Posterior cingulate gyrus (tissue), 11 donors: ENCODE results near the gene EFNA2.
A peak's percentile ranks its signal among the peaks of the same experiment; 100 is the strongest.
"Not testable (repeated sequence)": the region's sequence is repeated elsewhere in the genome, so short reads cannot be mapped to it uniquely, and the experiment has no call there.

Experiments used
- DNase-seq, 10 donors: peaks; one replicate each; pipeline versions ENCODE4 v3.0.0 to v3.0.0-alpha.2; 2020 to 2021; ENCODE audit warnings: mixed read lengths in 3 of 10
- intact Hi-C: fragments of 100-400 bp; cut with DNase I; formaldehyde crosslinking; loops from one replicate; pipeline ENCODE4 v1.15.1; 2023

The EFNA2 gene

DNA sequence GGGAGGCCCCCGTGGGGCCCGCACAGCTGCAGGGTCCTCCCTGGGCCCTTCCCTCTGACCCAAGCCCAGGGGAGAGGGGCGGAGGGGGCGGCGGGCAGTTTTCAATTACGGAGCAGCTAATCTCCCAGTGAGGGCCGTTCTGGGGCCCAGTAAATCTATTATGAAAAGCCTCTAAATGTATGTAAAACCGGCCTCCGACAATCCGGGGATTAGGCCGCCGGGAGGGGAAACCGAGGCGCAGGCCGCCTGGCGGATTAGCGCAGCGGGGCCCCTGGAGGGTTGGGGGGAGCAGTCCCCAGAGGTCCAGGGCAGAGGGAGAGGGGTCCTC is 25.1 kb downstream of the EFNA2 start:
- intact Hi-C loops = no loop called here
- DNase-seq = no peak

DNA sequence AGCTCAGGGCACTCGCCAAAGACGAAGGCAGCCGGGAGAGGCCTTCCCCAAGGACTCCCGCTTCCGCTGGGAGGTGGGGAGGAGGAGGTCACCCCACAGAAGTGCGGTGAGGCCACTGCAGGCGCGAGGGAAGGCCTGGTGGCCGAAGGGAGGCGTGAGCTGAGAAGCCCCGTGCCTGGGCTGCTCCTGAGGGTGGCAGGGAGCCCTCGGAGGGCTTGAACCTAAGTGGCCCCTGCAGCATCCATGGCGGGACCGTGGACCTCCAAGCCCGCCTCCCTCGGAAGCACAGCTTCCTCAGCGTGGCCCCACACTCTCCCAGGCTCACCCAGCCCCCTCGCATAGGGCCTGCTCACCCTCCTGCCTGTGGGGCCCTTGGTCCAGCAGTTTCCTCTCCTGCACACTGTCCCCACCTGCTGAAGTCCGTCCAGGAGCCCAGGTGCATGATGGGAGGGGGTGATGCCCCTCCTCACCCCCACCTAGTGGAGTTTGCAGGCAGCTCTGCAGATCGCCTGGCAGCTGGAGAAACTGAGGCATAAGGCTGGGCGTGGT is 25.9 kb downstream of the EFNA2 start:
- intact Hi-C loops = no loop called here
- no peak for DNase-seq

DNA sequence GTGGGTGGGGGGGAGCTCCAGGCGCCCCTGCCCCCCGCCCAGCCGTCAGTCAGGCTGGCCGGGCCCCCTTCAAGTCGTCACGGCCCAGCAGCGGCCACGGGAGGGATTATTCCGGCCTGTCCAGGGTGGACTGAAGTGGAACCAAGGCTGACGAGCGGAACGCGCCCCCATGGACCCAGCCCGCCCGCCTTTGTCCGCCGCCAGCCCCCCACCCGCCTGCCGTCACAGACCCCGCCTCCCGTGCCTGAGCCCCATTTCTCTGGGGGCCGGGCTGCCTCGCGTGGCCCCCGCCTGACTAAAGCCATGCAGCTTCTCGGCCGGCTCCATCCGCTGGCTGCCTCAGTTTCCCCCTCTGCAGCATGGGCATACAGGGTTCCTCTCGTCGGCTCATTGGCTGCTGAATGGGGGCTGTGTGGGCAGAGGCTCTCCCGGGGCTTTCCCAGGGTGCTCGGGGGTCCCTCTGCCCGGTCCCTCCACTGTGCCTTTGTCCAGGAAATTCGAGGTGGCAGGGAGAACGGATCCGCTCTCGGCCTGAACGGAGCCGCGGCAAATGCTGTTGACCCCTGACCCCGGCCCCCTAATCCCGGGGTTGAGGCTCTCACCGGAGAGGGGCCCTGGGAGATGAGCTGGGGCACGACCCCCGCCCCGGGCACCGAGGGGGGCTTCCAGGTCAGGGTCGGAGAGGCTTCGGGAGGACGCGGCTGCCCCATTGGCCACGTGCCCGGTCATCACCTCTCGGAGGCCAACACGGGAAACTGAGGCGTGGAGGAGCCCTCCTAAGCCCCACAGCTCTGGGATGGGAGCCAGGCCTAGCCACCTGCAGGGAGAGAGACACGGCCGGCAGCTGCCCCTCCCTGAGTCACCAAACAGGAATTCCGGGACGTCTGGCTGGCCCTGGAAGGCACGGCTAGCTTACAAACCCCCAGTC is 27.4 kb downstream of the EFNA2 start:
- intact Hi-C loops = no loop called here
- no peak for DNase-seq

DNA sequence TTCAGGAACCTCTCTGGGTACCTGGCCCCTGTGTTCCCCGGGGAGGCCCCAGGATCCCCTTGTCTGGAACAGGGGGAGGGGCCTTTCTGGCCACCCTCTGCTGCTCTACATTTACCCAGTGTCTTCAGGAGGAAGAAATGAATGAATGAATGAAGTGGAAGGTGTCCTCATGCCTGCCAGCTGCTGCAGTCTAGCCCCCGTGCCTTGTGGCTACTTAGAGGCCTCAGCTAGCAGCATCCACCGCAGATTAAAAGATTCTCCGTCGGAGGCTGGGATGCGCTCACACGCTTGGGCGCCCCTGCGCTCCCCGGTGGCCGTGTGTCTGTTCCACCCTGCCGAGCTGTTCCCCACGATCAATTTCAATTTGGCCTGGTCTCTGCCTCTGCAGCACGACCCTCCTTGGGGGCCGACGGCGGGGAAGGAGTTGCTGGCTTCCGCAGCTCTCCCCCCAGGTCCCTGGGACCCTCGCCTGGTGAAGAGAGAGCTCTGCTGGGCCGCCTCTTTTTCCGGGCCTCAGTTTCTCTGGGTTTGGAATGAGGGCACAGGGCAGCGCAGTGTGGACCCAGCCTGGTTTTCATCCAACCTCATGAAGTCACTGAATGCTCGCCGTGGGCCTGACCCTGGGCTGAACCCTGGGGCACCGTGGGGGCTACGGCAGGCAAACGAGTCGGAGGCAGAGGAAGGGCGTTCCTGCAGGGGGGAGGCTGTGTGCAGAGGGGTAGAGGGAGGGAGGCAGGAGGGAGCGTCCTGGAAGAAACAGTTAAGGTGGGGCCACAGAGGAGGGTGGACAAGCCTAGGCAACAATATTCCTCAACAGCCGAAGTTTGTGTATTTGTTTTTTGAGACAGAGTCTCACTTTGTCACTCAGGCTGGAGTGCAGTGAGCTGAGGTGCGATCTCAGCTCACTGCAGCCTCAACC is 28.3 kb downstream of the EFNA2 start:
- no peak for DNase-seq
- intact Hi-C loops = no loop called here

DNA sequence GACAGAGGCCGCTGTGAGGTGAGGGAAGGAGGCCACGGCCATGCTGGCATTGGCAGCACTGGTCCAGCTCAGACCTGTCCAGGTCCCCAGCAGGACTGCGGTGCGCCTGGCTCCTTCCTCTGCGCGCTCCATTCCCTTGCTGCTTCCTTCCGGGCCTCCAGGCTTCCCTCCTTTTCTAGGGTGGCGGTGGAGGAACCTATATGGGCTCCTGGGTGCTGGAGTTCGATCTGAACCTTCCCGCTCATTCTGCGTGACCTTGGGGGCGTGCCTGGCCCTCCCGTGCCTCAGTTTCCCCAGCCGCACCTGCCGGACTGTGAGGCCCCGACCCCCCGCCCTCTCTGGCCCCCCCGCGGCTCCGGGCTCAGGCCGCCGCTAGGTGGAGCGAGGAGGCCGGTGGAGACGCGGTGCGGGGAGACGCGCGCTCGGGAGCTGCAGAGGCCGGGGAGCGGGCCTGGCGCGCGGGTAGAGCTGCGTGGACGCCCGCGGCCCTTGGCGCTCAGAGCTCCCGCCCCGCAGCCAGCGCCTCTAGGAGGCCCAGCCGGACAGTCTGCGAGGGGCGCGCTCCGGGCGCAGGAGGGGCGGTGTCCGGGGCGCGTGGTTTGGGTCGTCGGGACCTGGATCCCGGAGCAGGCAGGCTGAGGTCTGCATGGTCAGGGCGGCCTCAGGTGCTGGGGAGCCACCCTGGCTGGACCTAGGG is 29.9 kb downstream of the EFNA2 start:
- intact Hi-C loops = loop anchor here (1.0 to 5.0 kb wide), 2 partner anchors 37 to 57 kb away; a partner anchor contains a TSS
- DNase-seq = peak; percentile 55 to 96 (median 72)

DNA sequence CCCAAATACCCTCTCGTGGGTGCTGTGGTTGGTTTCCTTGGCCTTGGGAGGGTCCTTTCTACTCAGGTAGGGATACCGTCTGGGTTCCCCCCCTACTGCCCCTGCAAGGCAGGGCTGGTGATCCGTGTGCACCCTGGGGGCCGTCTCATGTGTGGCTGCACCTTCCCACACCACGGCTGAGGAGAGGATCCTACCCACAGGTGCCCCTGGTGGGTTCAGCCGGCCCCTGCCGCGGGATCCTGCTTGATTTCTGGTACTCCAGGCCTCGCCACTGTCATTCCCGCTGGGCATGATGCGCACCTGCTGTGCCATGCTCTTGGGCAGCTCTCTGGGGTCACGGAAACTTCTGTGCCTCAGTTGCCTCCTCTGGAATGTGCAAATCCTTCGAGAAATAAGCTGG is 30.8 kb downstream of the EFNA2 start:
- no peak for DNase-seq
- intact Hi-C loops = loop anchor here (5.0 kb wide), 1 partner anchor 36 kb away; a partner anchor contains a TSS

DNA sequence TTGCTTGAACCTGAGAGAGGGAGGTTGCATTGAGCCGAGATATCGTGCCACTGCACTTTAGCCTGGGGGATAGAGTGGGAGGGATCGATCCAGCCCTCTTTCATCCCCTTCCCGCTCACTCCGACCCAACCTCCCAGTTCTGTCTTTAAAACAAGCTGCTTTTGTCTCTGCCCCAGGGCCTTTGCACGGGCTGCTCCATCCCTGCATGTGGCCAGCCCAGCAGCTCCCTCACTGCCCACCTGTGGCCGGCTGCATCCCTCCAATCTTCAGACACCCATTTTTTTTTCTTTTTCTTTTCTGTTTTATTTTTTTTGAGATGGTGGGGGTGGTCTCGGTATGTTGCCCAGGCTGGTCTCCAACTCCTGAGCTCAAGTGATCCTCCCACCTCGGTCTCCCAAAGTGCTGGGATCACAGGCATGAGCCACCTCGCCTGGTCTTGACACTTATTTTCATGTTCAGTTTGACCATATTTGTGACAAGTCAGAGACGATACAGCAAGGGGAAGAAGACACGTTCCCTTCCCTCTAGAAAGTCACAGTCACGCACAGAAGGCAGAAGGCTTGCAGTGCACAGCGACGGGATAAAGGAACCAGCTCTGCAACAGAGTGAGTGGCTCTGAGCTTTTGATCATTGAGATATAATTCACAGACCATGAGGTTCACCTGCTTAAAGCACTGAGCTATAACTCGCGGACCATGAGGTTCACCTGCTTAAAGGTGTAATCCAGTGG is 31.8 kb downstream of the EFNA2 start:
- intact Hi-C loops = loop anchor here (5.0 kb wide), 1 partner anchor 35 kb away; a partner anchor contains a TSS
- DNase-seq = no peak

GRCh38 chr19:1318678-1319471 is 33.2 kb downstream of the EFNA2 start:
- no peak for DNase-seq
- intact Hi-C loops = loop anchor here (5.0 kb wide), 1 partner anchor 33 kb away; a partner anchor contains a TSS

DNA sequence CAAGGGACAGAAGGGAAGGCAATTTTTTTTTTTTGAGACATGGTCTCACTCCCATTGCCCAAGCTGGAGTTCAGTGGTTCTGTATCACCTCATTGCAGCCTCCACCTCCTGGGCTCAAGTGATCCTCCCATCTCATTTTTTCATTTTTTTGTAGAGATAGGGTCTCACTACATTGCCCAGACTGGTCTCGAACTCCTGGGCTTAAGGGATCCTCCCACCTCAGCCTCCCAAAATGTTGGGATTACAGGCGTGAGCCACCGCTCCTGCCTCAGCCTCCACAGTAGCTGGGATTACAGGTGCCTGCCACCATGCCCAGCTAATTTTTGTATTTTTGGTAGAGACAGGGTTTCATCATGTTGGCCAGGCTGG is 34.6 kb downstream of the EFNA2 start:
- intact Hi-C loops, DNase-seq: not testable (repeated sequence)

DNA sequence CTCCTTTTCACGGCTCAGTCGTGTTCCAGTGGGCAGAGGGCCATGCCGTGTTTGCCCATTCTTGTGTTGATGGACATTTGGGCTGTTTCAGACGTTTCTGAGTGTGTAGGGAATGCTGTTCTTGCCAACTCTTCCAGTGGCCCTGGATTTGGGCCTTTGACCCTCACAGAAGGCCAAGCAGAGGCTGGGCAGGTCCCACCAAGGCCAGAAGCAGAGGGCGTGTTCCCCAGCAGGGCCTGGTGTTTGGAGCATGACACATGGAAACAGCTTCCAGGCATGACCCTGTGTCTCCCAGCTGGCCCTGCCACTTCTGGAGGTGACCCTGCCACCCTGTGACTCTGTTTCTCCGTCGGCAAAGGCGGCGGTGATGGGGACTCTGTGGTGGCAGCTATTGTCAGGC is 35.9 kb downstream of the EFNA2 start:
- intact Hi-C loops = no loop called here
- no peak for DNase-seq

- DNase-seq = no peak
Observed at GRCh38 chr19:1322198-1322981, 36.7 kb downstream of the EFNA2 start.

GRCh38 chr19:1324249-1324805 is 38.7 kb downstream of the EFNA2 start:
- no peak for DNase-seq
- intact Hi-C loops = no loop called here

More at GRCh38 chr19:1322198-1322981, 36.7 kb downstream of the EFNA2 start:
- intact Hi-C loops = no loop called here

DNA sequence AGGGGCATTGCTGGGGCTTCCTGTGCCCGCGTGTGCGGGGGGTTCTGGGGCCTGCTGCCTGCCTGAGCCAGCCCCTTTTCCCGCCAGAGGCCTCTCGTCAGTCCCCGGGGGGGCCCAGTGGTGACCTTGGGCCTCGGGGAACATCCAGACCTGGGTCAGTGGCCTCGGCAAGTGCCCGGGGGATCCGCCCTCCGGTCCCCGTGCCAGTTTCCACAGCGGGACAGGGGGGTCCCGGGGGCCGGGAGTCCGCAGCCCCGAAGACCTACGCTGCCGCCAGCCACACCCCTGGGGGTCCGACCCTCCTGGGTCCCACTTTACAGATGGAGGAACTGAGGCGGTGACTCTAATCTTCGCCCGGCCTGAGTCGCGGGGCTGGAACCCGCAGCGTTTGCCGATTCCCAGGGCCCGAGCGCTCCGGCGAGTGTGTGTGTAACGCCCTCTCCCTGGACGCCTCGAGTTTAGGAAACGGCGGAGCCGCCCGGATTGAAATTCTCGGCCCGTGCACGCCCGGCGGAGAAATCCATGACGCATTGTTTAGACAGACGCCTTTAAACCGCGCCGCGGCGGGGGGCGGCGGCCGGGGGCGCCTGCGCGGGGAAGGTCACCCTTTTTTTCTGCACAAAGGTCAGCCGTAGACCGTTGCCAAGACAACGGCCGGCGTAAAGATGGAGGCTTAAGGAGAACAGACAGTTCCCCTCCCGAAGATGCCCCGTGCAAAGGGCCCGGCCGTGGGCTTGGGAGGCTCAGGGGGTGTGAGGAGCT is 39.3 kb downstream of the EFNA2 start:
- peak; percentile 53 to 96 (median 70) for DNase-seq
- intact Hi-C loops = no loop called here

DNA sequence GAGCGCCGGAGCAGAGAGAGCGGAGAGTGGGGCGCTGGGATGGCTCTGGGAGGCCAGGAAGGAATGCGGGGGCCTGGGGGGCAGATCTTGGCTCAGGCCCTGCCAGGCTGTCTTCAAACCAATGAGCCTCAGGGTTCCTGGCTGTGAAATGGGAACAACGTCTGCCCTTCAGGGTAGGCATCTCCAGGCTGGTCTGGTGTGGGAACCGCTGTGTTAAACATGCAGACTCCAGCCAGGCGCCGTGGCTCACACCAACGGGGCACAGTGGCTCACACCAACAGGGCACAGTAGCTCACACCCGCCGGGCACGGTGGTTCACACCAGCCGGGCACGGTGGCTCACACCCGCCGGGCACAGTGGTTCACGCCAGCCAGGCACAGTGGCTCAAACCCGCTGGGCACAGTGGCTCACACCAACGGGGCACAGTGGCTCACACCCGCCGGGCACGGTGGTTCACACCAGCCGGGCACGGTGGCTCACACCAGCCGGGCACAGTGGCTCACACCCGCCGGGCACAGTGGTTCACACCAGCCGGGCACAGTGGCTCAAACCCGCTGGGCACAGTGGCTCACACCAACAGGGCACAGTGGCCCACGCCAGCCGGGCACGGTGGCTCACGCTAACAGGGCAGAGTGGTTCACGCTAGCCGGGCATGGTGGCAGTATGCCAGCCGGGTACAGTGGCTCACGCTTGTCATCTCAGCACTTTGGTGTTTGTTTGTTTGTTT is 40.1 kb downstream of the EFNA2 start:
- intact Hi-C loops = no loop called here
- DNase-seq = no peak

DNA sequence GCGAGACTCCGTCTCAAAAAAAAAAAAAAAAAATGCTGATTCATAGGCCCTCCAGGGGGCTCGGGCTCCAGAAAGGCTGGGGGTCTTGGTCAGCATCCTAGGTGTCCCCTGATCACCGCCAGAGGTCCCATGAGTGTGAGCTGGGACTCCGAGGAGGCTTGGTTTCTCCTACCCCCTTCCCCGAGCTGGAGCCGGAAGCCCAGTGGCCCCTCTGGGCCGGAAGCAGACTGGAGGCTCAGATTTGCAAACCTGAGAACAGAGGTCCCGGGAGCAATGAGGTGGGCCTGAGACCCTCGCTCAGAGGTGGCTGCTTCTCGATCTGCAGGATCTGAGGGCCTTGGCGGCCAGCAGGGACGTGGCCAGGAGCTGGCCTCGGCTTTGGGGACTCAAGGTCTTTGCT is 41.5 kb downstream of the EFNA2 start:
- DNase-seq = no peak
- intact Hi-C loops = no loop called here

GRCh38 chr19:1332208-1332607 is 46.5 kb downstream of the EFNA2 start:
- intact Hi-C loops, DNase-seq: not testable (repeated sequence)
